Immature natural killer cell (primary cell): Measurements from ENCODE around the gene FZR1. TPM values are rescaled to one million over a fixed set of nuclear protein-coding genes. Genes with fewer than 3 reads are reported as not detected.
A peak's percentile ranks its signal among the peaks of the same experiment; 100 is the strongest.
"Not testable (repeated sequence)": the region's sequence is repeated elsewhere in the genome, so short reads cannot be mapped to it uniquely, and the experiment has no call there.

Experiments
- DNase-seq, 3 donors: peaks; one replicate each; pipeline ENCODE4 v3.0.0; 2022; ENCODE audit warnings: mixed read lengths in 1 of 3
- H3K27ac Mint-ChIP-seq, 6 donors: one replicate each; pipeline ENCODE4 v1.8.0; 2020; ENCODE audit warnings: mixed read lengths in 6 of 6, mild to moderate bottlenecking in 5 of 6, inconsistent platforms in 4 of 6, moderate library complexity in 3 of 6
- H3K27me3 Mint-ChIP-seq, 3 donors: one replicate each; pipeline ENCODE4 v1.8.0; 2020 to 2021; ENCODE audit warnings: low read depth in 3 of 3, mild to moderate bottlenecking in 3 of 3, mixed read lengths in 3 of 3, moderate library complexity in 3 of 3, inconsistent platforms in 1 of 3
- H3K36me3 Mint-ChIP-seq, 3 donors: one replicate each; pipeline ENCODE4 v1.8.0; 2020; ENCODE audit warnings: mixed read lengths in 3 of 3, inconsistent platforms in 2 of 3, mild to moderate bottlenecking in 2 of 3
- H3K4me1 Mint-ChIP-seq, 2 donors: one replicate each; pipeline ENCODE4 v1.8.0; 2020; ENCODE audit warnings: inconsistent platforms in 2 of 2, mild to moderate bottlenecking in 2 of 2, mixed read lengths in 2 of 2, moderate library complexity in 1 of 2
- H3K4me3 Mint-ChIP-seq, 5 donors: one replicate each; pipeline ENCODE4 v1.8.0; 2020; ENCODE audit warnings: mild to moderate bottlenecking in 5 of 5, mixed read lengths in 5 of 5, inconsistent platforms in 3 of 5, moderate library complexity in 3 of 5
- H3K9me3 Mint-ChIP-seq, 6 donors: one replicate each; pipeline ENCODE4 v1.8.0; 2020; ENCODE audit warnings: mild to moderate bottlenecking in 6 of 6, mixed read lengths in 6 of 6, inconsistent platforms in 4 of 6, moderate library complexity in 3 of 6
- polyA plus RNA-seq, 3 donors: library from polyadenylated mRNA; unstranded; fragments of 300-500 nt; fragmentation: Illumina TruSeq; gene quantifications; one replicate each; pipeline ENCODE4 v1.2.3, GENCODE V29; 2021

FZR1 gene
- polyA plus RNA-seq, 3 donors from 2014 or later, result 6.8 to 14.2 (median 9.7) TPM

DNA sequence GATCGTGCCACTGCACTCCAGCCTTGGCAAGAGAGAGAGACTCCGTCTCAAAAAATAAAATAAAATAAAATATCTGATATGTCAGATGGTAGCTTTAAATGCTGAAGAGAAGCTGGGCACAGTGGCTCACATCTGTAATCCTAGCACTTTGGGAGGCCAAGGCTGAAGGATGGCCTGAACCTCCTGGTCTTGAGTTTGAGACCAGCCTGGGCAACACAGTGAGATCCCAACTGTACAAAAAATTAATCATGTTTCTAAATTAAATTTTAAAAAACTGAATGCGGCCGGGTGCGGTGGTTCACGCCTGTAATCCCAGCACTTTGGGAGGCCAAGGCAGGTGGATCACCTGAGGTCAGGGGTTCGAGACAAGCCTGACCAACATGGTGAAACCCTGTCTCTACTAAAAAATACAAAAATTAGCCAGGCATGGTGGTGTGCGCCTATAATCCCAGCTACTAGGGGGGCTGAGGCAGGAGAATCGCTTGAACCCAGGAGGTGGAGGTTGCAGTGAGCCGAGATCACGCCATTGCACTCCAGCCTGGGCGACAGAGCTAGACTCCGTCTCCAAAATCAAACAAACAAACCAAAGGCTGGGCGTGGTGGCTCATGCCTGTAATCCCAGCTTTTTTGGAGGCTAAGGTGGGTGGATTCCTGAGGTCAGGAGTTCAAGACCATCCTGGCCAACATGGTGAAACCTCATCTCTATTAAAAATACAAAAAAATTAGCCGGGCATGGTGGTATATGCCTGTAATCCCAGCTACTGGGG lies 78.1 kb downstream of the FZR1 start:
- peak overlapping the region in 1 of 5 donors; percentile 23 for H3K4me3 Mint-ChIP-seq
- DNase-seq, H3K27ac Mint-ChIP-seq, H3K36me3 Mint-ChIP-seq, H3K4me1 Mint-ChIP-seq, H3K9me3 Mint-ChIP-seq, H3K27me3 Mint-ChIP-seq: not testable (repeated sequence)

DNA sequence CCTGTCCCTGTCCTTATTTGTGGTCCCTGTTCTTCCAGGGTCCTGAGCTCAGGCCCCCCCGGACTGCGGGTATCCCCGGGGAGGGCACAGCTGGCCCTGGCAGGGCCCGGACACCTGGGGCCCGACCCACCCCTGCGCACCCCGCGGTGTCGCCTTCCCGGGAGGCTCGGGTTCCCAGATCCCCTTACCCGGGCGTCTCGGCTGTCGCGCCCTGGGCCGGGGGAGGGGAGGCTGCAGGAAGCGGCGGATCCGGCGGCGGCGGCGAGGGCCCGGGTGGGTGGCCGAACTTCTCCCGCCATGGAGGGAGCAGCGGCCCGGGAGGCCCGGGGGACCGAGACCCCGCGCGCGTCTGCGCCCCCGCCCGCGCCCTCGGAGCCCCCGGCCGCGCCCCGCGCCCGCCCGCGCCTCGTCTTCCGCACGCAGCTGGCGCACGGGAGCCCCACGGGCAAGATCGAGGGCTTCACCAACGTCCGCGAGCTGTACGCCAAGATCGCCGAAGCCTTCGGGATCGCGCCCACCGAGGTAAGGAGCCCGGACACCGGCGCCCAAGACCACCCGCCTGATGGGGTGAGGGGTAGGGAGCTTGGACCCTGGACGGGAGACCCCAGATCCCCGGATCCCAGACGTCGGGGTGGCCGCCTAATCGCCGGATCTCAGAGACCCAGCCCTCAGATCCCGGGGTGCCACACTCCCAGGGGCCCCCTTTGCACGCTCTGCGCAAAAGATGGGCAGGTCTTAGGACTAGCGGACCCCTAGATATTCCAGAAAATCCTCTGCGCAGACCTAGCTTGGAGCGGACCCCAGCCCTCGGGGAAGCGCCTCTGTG lies 79.4 kb downstream of the FZR1 start, which contains the start of gene GIPC3:
Gene GIPC3 (plus strand): TSS at position 178 of the 826 bp plus-strand sequence. CDS start 120 bp downstream, at position 298.
- H3K4me3 Mint-ChIP-seq, result peak within 1 kb of the TSS; percentile 10 to 51 (median 44)
- H3K27ac Mint-ChIP-seq, result no peak within 1 kb of the TSS

DNA sequence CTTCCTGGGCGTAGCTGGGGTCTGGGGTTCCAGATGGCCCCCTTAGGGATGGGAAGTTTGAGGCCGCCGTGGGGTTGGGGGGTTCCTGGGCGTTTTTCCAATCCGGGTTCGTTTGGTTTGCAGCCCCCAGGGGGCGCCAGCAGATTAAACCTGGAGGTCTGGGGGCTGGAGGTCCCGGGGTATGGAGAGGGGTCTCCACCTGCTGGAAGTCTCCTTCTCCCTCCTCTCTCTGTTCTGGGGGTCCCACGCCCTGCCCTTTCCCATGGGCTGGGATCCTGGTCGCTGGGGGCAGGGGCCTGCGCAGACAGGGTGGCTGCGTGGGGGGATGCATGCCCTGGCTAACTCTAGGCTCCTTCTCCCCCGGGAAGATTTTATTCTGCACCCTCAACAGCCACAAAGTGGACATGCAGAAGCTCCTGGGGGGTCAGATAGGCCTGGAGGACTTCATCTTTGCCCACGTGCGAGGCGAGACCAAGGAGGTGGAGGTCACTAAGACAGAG lies 80.1 kb downstream of the FZR1 start:
- H3K27me3 Mint-ChIP-seq, result peaks cover 1 to 2% (median 2%) of the 10 kb centered on the region in 3 donors
- H3K4me3 Mint-ChIP-seq, result peak overlapping the region in 4 of 5 donors; percentile 10 to 51 (median 44)
- H3K9me3 Mint-ChIP-seq, result no peaks in the 10 kb centered on the region
- peak; percentile 31 to 43 (median 42) for DNase-seq
- H3K4me1 Mint-ChIP-seq, result peaks cover 0 to 2% of the 10 kb centered on the region in 2 donors
- H3K36me3 Mint-ChIP-seq, result no peaks in the 10 kb centered on the region
- no peak overlapping the region for H3K27ac Mint-ChIP-seq

More for the DNA sequence above, 79.4 kb downstream of the FZR1 start, which contains the start of gene GIPC3:
- no peaks in the 10 kb centered on the region for H3K36me3 Mint-ChIP-seq
- peaks cover 1 to 2% (median 2%) of the 10 kb centered on the region in 3 donors for H3K27me3 Mint-ChIP-seq
- no peak for DNase-seq
- H3K9me3 Mint-ChIP-seq, result no peaks in the 10 kb centered on the region
- H3K4me1 Mint-ChIP-seq, result peaks cover 0 to 2% of the 10 kb centered on the region in 2 donors

DNA sequence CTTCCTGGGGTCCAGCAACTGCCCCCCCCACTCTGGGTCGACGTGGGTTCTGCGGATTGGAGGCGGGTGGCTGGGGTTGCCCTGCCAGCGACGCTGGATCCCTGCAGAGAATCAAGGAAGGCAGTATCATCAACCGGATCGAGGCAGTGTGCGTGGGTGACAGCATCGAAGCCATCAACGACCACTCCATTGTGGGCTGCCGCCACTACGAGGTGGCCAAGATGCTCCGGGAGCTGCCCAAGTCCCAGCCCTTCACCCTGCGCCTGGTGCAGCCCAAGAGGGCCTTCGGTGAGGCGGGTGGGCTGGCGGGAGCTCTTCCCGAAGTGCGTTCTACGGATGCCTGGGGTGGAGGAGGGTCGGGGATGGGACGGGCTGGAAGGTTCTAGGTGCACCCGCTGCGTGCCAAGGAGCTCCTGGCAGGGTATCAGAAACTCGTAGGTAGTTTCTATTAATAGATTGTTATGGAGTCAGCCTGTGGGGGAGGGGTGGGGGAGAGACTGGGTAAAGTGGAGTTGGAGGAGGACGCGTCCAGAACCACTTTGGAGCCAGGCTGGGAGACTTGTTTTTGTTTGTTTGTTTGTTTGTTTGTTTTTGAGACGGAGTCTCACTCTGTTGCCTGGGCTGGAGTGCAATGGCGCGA lies 80.7 kb downstream of the FZR1 start:
- H3K27ac Mint-ChIP-seq, result no peak overlapping the region
- H3K36me3 Mint-ChIP-seq, result no peaks in the 10 kb centered on the region
- H3K4me3 Mint-ChIP-seq, result no peak overlapping the region
- H3K9me3 Mint-ChIP-seq, result no peaks in the 10 kb centered on the region
- peaks cover 1 to 2% (median 2%) of the 10 kb centered on the region in 3 donors for H3K27me3 Mint-ChIP-seq
- peaks cover 0 to 2% of the 10 kb centered on the region in 2 donors for H3K4me1 Mint-ChIP-seq
- no peak for DNase-seq

Other genes with a start within 250 kb of the FZR1 start
- gene NFIC, start 139.7 kb upstream of the FZR1 start, polyA plus RNA-seq, result 10 to 100 TPM in 1 of 3 donors, 1 to 10 TPM in 1, not detected in 1; 2.8 to 13.3 TPM
- gene SMIM24, start 25.8 kb upstream of the FZR1 start, polyA plus RNA-seq, result 1 to 10 TPM in 2 of 3 donors, not detected in 1; 1.5 to 2.1 TPM
- gene SMIM44, start 22.9 kb upstream of the FZR1 start, polyA plus RNA-seq, result not detected
- gene DOHH, start 5.6 kb upstream of the FZR1 start, polyA plus RNA-seq, result 10 to 100 TPM in 1 of 3 donors, 1 to 10 TPM in 2; 6.8 to 18.4 (median 9.1) TPM
- not detected for gene TEKTIP1, start 32.9 kb downstream of the FZR1 start, polyA plus RNA-seq
- 10 to 100 TPM; 17.1 to 26.9 (median 25.6) TPM for gene MFSD12, start 51.3 kb downstream of the FZR1 start, polyA plus RNA-seq
- 10 to 100 TPM; 42.9 to 74.8 (median 60.1) TPM for gene HMG20B, start 66.6 kb downstream of the FZR1 start, polyA plus RNA-seq
- gene GIPC3, start 79.2 kb downstream of the FZR1 start, polyA plus RNA-seq, result under 1 TPM in 2 of 3 donors, not detected in 1; 0.04 to 0.95 TPM
- 1 to 10 TPM; 3.1 to 9.5 (median 3.1) TPM for gene TBXA2R, start 100.6 kb downstream of the FZR1 start, polyA plus RNA-seq
- gene CACTIN, start 120.5 kb downstream of the FZR1 start, polyA plus RNA-seq, result 10 to 100 TPM in 1 of 3 donors, 1 to 10 TPM in 2; 1.4 to 18.0 (median 5.6) TPM
- 10 to 100 TPM in 1 of 3 donors, 1 to 10 TPM in 1, not detected in 1; 4.3 to 25.7 TPM for gene PIP5K1C, start 194.2 kb downstream of the FZR1 start, polyA plus RNA-seq
- under 1 TPM in 1 of 3 donors, not detected in 2; 0.34 TPM for gene TJP3, start 202.1 kb downstream of the FZR1 start, polyA plus RNA-seq